BJ (cell line): ENCODE measurements around the gene FBXW5. TPM values are rescaled to one million over a fixed set of nuclear protein-coding genes. Genes with fewer than 3 reads are reported as not detected.

Experiments
- CTCF ChIA-PET: fragments of 350-600 bp; formaldehyde crosslinking; extraction: SDS; loops from one replicate; lab custom pipeline; 2021; ENCODE audit warnings: antibody characterized with exemption, inconsistent platforms; lab: Yijun Ruan, JAX
- POLR2A ChIA-PET: fragments of 300-600 bp; sonication (Branson Sonifier 250); formaldehyde crosslinking; extraction: SDS; loops from one replicate; lab custom pipeline; 2021; ENCODE audit warnings: antibody characterized with exemption; lab: Charles Lee
- DNase-seq: peaks from one replicate; pipeline ENCODE4 v3.0.0-alpha.2; 2011; ENCODE audit warnings: low read depth
- H3K27me3 ChIP-seq: 2 replicates; pipeline ENCODE4 v1.6.0; 2011; ENCODE audit warnings: low read length; ENCODE audit not compliant: control insufficient read depth, insufficient read depth
- H3K36me3 ChIP-seq: 2 replicates; pipeline ENCODE4 v1.5.1; 2011; ENCODE audit warnings: low read length; ENCODE audit not compliant: control insufficient read depth, insufficient read depth
- H3K4me3 ChIP-seq: 2 replicates; pipeline ENCODE4 v1.5.1; 2011; ENCODE audit warnings: low read depth, mild to moderate bottlenecking, control low read depth, low read length
- CTCF ChIP-seq: IDR thresholded peaks from 2 replicates; pipeline ENCODE4 v1.5.1; 2011; ENCODE audit warnings: low read depth, mild to moderate bottlenecking, control low read depth, inconsistent platforms, low read length, moderate library complexity; ENCODE audit not compliant: insufficient read depth
- polyA plus RNA-seq: library from polyadenylated mRNA; depleted of rRNA; stranded (reverse); fragments of >200 nt; gene quantifications from 2 replicates; pipeline ENCODE4 v1.2.3, GENCODE V29; 2011; rRNA removed

The FBXW5 gene
- polyA plus RNA-seq, 1 experiment: 71.9 TPM

GRCh38 chr9:136896027-136896426 is 48.5 kb downstream of the FBXW5 start:
- no peaks in the 10 kb centered on the region for H3K27me3 ChIP-seq
- no peak for DNase-seq

GRCh38 chr9:136890661-136891060 is 53.9 kb downstream of the FBXW5 start:
- no peak for TF ChIP-seq CTCF
- peaks cover 6% of the 10 kb centered on the region; the same call in 1 of the 2 replicates for H3K36me3 ChIP-seq
- POLR2A ChIA-PET: no interaction called here
- CTCF ChIA-PET: no interaction called here
- DNase-seq: no peak
- H3K4me3 ChIP-seq: no peak overlapping the region
- no peaks in the 10 kb centered on the region for H3K27me3 ChIP-seq

More at GRCh38 chr9:136896027-136896426, 48.5 kb downstream of the FBXW5 start:
- Histone ChIP-seq H3K36me3 (peaks cover 9% of the 10 kb centered on the region), H3K4me3 (no peak overlapping the region)
- ChIA-PET POLR2A (no interaction called here), CTCF (interaction anchor here (0.9 kb wide), 1 partner anchor 8 kb away, joined by 3 read pairs; no protein-coding TSS in a partner anchor)
- no peak for TF ChIP-seq CTCF

Other genes starting within 250 kb of the FBXW5 start
- 0.17 and 0.42 TPM in 2 replicates for gene DIPK1B, start 232.2 kb downstream of the FBXW5 start, polyA plus RNA-seq
- not detected in 2 replicates for gene LCN10, start 201.8 kb downstream of the FBXW5 start, polyA plus RNA-seq
- not detected in 2 replicates for gene LCN6, start 196.2 kb downstream of the FBXW5 start, polyA plus RNA-seq
- not detected in 2 replicates for gene LCN8, start 186.5 kb downstream of the FBXW5 start, polyA plus RNA-seq
- not detected in 2 replicates for gene LCN15, start 180.2 kb downstream of the FBXW5 start, polyA plus RNA-seq
- gene TMEM141, start 153.4 kb downstream of the FBXW5 start, polyA plus RNA-seq: 51.5 and 62.5 TPM in 2 replicates
- gene CCDC183, start 148.4 kb downstream of the FBXW5 start, polyA plus RNA-seq: 0.20 and 0.33 TPM in 2 replicates
- 36.7 and 60.2 TPM in 2 replicates for gene RABL6, start 136.8 kb downstream of the FBXW5 start, polyA plus RNA-seq
- 0.86 and 1.0 TPM in 2 replicates for gene AJM1, start 102.3 kb downstream of the FBXW5 start, polyA plus RNA-seq
- 116 and 233 TPM in 2 replicates for gene PHPT1, start 95.3 kb downstream of the FBXW5 start, polyA plus RNA-seq
- gene MAMDC4, start 92.4 kb downstream of the FBXW5 start, polyA plus RNA-seq: 0.86 and 1.6 TPM in 2 replicates
- gene EDF1, start 78.4 kb downstream of the FBXW5 start, polyA plus RNA-seq: 513 and 672 TPM in 2 replicates
- 9.6 and 13.6 TPM in 2 replicates for gene TRAF2, start 58.2 kb downstream of the FBXW5 start, polyA plus RNA-seq
- gene C8G, start 505 bp upstream of the FBXW5 start, polyA plus RNA-seq: 0.48 and 0.60 TPM in 2 replicates
- gene LCN12, start 7.5 kb upstream of the FBXW5 start, polyA plus RNA-seq: 0.36 and 0.40 TPM in 2 replicates
- gene PTGDS, start 32.8 kb upstream of the FBXW5 start, polyA plus RNA-seq: 0.31 and 0.58 TPM in 2 replicates
- 0.01 and 0.06 TPM in 2 replicates for gene LCNL1, start 38.3 kb upstream of the FBXW5 start, polyA plus RNA-seq
- gene PAXX, start 47.7 kb upstream of the FBXW5 start, polyA plus RNA-seq: 10.3 and 11.8 TPM in 2 replicates
- 3.9 and 4.0 TPM in 2 replicates for gene CLIC3, start 51.8 kb upstream of the FBXW5 start, polyA plus RNA-seq
- 8.7 and 16.0 TPM in 2 replicates for gene ABCA2, start 83.5 kb upstream of the FBXW5 start, polyA plus RNA-seq
- not detected in 2 replicates for gene FUT7, start 87.3 kb upstream of the FBXW5 start, polyA plus RNA-seq
- gene NPDC1, start 101.4 kb upstream of the FBXW5 start, polyA plus RNA-seq: 21.8 and 31.9 TPM in 2 replicates
- not detected in 2 replicates for gene ENTPD2, start 109.3 kb upstream of the FBXW5 start, polyA plus RNA-seq
- 5.1 and 8.6 TPM in 2 replicates for gene SAPCD2, start 125.8 kb upstream of the FBXW5 start, polyA plus RNA-seq
- 2.8 and 5.6 TPM in 2 replicates for gene UAP1L1, start 132.8 kb upstream of the FBXW5 start, polyA plus RNA-seq
- gene MAN1B1, start 142.2 kb upstream of the FBXW5 start, polyA plus RNA-seq: 53.0 and 80.0 TPM in 2 replicates
- gene DPP7, start 170.0 kb upstream of the FBXW5 start, polyA plus RNA-seq: 66.7 and 94.4 TPM in 2 replicates
- gene GRIN1, start 194.4 kb upstream of the FBXW5 start, polyA plus RNA-seq: 0.04 and 0.10 TPM in 2 replicates
- not detected in 2 replicates for gene LRRC26, start 225.3 kb upstream of the FBXW5 start, polyA plus RNA-seq
- not detected in 2 replicates for gene TMEM210, start 227.3 kb upstream of the FBXW5 start, polyA plus RNA-seq
- gene ANAPC2, start 243.8 kb upstream of the FBXW5 start, polyA plus RNA-seq: 14.6 and 25.5 TPM in 2 replicates
- 53.8 and 81.4 TPM in 2 replicates for gene SSNA1, start 243.9 kb upstream of the FBXW5 start, polyA plus RNA-seq